Measurements from ENCODE around the gene ATP9A. TPM values are rescaled to one million over a fixed set of nuclear protein-coding genes. Genes with fewer than 3 reads are reported as not detected.

Gene ATP9A
- total and polyA plus RNA-seq, 2 of the 8 experiments (the other 6 are each of a cell fraction or from before 2014, with no cell fraction given): 5.0 to 6.4 TPM

Other genes starting within 250 kb of the ATP9A start
- gene NFATC2, start 225.7 kb downstream of the ATP9A start, total RNA-seq (2021; fragmentation: NEBNext Ultra II Directional; extraction: Animal tissue kit (Norgen Biotek cat#: 25700)): 0.84 and 0.91 TPM in 2 replicates
- gene NFATC2, start 225.7 kb downstream of the ATP9A start, polyA plus RNA-seq (2011; rRNA removed): 0.25 and 0.27 TPM in 2 replicates
- gene SALL4, start 34.1 kb upstream of the ATP9A start, total RNA-seq (2021; fragmentation: NEBNext Ultra II Directional; extraction: Animal tissue kit (Norgen Biotek cat#: 25700)): 231 and 235 TPM in 2 replicates
- 108 and 112 TPM in 2 replicates for gene SALL4, start 34.1 kb upstream of the ATP9A start, polyA plus RNA-seq (2011; rRNA removed)

Measured in H1 (cell line).